Activated CD8-positive, alpha-beta memory T cell treated with anti-CD3 and anti-CD28 coated beads, Interleukin-2, amount 10 ng/mL, durations not matched to agents 7 days and 5 days (primary cell): ENCODE measurements around the gene CDKAL1. TPM values are rescaled to one million over a fixed set of nuclear protein-coding genes. Genes with fewer than 3 reads are reported as not detected.

Experiments
- ATAC-seq: fragments of 150-1000 bp; cut with Tn5 transposase; one replicate; pipeline ENCODE4 v1.10.0; 2021; ENCODE audit warnings: moderate library complexity
- CTCF ChIA-PET: fragments of 350-600 bp; sonication (Branson Sonifier 250); formaldehyde crosslinking; loops from one replicate; lab custom pipeline; 2021; ENCODE audit warnings: antibody characterized with exemption; lab: Charles Lee
- DNase-seq: peaks from one replicate; pipeline ENCODE4 v3.0.0-alpha.2; 2020
- H3K27ac Mint-ChIP-seq: one replicate; pipeline ENCODE4 v1.8.0; 2021; ENCODE audit warnings: mild to moderate bottlenecking, mixed read lengths
- H3K27me3 Mint-ChIP-seq: one replicate; pipeline ENCODE4 v1.8.0; 2021; ENCODE audit warnings: mixed read lengths
- H3K36me3 Mint-ChIP-seq: one replicate; pipeline ENCODE4 v1.8.0; 2021; ENCODE audit warnings: mild to moderate bottlenecking, mixed read lengths
- H3K4me1 Mint-ChIP-seq: one replicate; pipeline ENCODE4 v1.8.0; 2021; ENCODE audit warnings: mixed read lengths
- H3K4me3 Mint-ChIP-seq: one replicate; pipeline ENCODE4 v1.8.0; 2021; ENCODE audit warnings: mild to moderate bottlenecking, moderate library complexity, mixed read lengths
- H3K9me3 Mint-ChIP-seq: one replicate; pipeline ENCODE4 v1.8.0; 2022; ENCODE audit warnings: low read depth, mixed read lengths
- total RNA-seq, 2 experiments: library from RNA; stranded (reverse); gene quantifications; one replicate each; pipeline ENCODE4 v1.2.3, GENCODE V29; 2021

The CDKAL1 gene
- total RNA-seq, 2 experiments from 2014 or later = 27.9 to 30.0 TPM

DNA sequence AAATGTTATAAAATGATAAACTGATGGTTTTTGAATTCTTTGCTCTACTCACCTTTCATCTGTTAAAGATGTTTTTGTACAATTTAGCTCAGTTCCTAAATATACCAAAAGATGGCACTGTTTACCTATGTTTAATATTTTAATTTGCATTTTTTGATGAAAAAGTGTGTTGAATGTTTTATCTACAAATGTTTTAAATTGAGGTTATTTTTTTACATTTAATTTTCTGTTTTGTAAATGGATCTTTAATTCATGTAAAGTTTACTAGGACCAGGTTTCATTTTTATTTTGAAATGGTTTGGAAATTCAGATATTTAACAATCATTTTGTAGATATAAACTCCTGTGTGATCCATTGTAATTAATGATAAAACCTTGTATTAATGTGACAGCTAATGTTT, 30.0 kb downstream of the CDKAL1 start:
- no peaks in the 10 kb centered on the region for H3K27me3 Mint-ChIP-seq
- no peak overlapping the region for H3K27ac Mint-ChIP-seq
- H3K9me3 Mint-ChIP-seq = no peaks in the 10 kb centered on the region
- ATAC-seq (no peak), DNase-seq (no peak)
- no peak overlapping the region for H3K4me3 Mint-ChIP-seq
- H3K4me1 Mint-ChIP-seq = peaks cover 14% of the 10 kb centered on the region
- H3K36me3 Mint-ChIP-seq = peaks cover 8% of the 10 kb centered on the region
- CTCF ChIA-PET = interaction anchor here (0.7 to 6.4 kb wide), 11 partner anchors 9 to 1030 kb away, joined by 3 to 59 read pairs (median 3); partner anchors contain the start of gene SOX4

DNA sequence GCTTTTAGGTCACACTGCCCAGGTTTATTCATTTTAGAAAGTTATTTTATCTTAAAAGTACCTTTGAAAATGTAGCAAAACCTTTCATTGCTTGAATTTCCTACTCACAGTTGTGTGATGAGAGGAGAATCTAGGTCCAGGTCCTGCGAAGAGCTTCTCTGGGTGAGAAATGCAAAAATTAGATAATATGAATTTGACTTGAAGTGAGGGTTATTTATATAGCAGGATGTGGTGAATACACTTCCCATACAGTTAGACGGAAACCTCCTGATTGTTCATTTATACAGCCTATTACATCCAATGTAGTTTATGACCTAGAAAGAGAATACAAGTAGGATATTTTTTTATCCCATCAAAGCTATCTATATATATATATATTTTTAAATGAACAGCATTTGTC, 30.5 kb downstream of the CDKAL1 start:
- no peaks in the 10 kb centered on the region for H3K27me3 Mint-ChIP-seq
- DNase-seq (no peak), ATAC-seq (peak; percentile 57)
- peaks cover 11% of the 10 kb centered on the region for H3K36me3 Mint-ChIP-seq
- H3K4me1 Mint-ChIP-seq = peaks cover 14% of the 10 kb centered on the region
- H3K27ac Mint-ChIP-seq = no peak overlapping the region
- H3K4me3 Mint-ChIP-seq = no peak overlapping the region
- CTCF ChIA-PET = interaction anchor here (0.7 to 6.4 kb wide), 9 partner anchors 9 to 1029 kb away, joined by 3 to 59 read pairs (median 4); partner anchors contain the start of gene SOX4
- H3K9me3 Mint-ChIP-seq = no peaks in the 10 kb centered on the region

GRCh38 chr6:20565342-20565741, 31.1 kb downstream of the CDKAL1 start:
- Mint-ChIP-seq H3K4me1 (peaks cover 14% of the 10 kb centered on the region), H3K4me3 (no peak overlapping the region), H3K27me3 (no peaks in the 10 kb centered on the region), H3K27ac (no peak overlapping the region), H3K9me3 (no peaks in the 10 kb centered on the region), H3K36me3 (peaks cover 11% of the 10 kb centered on the region)
- CTCF ChIA-PET = interaction anchor here (2.9 to 6.4 kb wide), 2 partner anchors 1023 to 1028 kb away, joined by 17 to 59 read pairs; partner anchors contain the start of gene SOX4
- no peak for DNase-seq
- no peak for ATAC-seq

GRCh38 chr6:20566109-20566508, 31.9 kb downstream of the CDKAL1 start:
- H3K9me3 Mint-ChIP-seq = no peaks in the 10 kb centered on the region
- CTCF ChIA-PET = interaction anchor here (0.8 to 6.4 kb wide), 3 partner anchors 9 to 1022 kb away, joined by 3 to 59 read pairs (median 3); no protein-coding TSS in a partner anchor
- no peaks in the 10 kb centered on the region for H3K27me3 Mint-ChIP-seq
- no peak overlapping the region for H3K4me3 Mint-ChIP-seq
- no peak for ATAC-seq
- no peak overlapping the region for H3K27ac Mint-ChIP-seq
- peaks cover 12% of the 10 kb centered on the region for H3K36me3 Mint-ChIP-seq
- DNase-seq = no peak
- peaks cover 14% of the 10 kb centered on the region for H3K4me1 Mint-ChIP-seq

DNA sequence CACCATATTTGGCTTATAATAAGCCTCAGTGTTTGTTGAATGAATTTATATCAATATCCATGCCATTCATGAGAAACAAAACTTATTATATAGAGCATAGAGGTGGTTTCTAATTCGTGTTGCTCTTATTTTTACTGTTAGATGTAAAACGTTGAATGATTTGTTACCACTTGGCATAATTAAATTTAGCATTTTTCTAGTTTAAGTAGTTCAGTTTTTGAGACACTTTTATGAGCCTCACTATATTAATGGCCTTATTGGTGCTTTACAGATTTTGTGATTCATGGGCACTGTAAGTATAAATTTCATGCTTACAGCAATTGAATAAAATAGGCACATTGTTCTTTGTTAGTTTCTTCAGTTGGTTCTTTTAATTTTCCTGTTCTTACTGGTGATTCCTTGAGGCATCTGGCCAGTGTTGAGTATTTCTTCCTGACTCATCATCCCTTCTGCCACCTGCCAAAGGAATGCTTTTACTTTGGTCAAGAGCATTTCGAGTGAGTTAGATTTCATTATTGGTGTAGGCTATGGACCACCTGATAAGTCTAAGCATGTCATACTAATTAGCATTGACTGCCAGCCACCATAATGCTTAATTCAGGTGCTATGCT, 34.8 kb downstream of the CDKAL1 start:
- CTCF ChIA-PET = interaction anchor here (1.0 kb wide), 1 partner anchor 19 kb away, joined by 3 read pairs; no protein-coding TSS in a partner anchor
- Mint-ChIP-seq H3K27me3 (no peaks in the 10 kb centered on the region), H3K36me3 (peaks cover 13% of the 10 kb centered on the region), H3K4me1 (peaks cover 18% of the 10 kb centered on the region), H3K9me3 (no peaks in the 10 kb centered on the region), H3K27ac (no peak overlapping the region), H3K4me3 (no peak overlapping the region)
- no peak for ATAC-seq
- DNase-seq = no peak

GRCh38 chr6:20571261-20571660, 37.0 kb downstream of the CDKAL1 start:
- Mint-ChIP-seq H3K27me3 (no peaks in the 10 kb centered on the region), H3K27ac (no peak overlapping the region), H3K4me1 (peaks cover 4% of the 10 kb centered on the region), H3K4me3 (no peak overlapping the region), H3K36me3 (peaks cover 13% of the 10 kb centered on the region), H3K9me3 (no peaks in the 10 kb centered on the region)
- ATAC-seq (no peak), DNase-seq (no peak)
- CTCF ChIA-PET = no interaction called here

GRCh38 chr6:20572288-20572687, 38.0 kb downstream of the CDKAL1 start:
- ATAC-seq = no peak
- Mint-ChIP-seq H3K36me3 (peaks cover 19% of the 10 kb centered on the region), H3K9me3 (no peaks in the 10 kb centered on the region), H3K4me3 (no peak overlapping the region), H3K27ac (no peak overlapping the region), H3K4me1 (peaks cover 7% of the 10 kb centered on the region), H3K27me3 (no peaks in the 10 kb centered on the region)
- no peak for DNase-seq
- CTCF ChIA-PET = no interaction called here

GRCh38 chr6:20572940-20573339, 38.7 kb downstream of the CDKAL1 start:
- ATAC-seq (no peak), DNase-seq (no peak)
- no peak overlapping the region for H3K4me3 Mint-ChIP-seq
- H3K9me3 Mint-ChIP-seq = no peaks in the 10 kb centered on the region
- H3K27me3 Mint-ChIP-seq = no peaks in the 10 kb centered on the region
- H3K4me1 Mint-ChIP-seq = peaks cover 7% of the 10 kb centered on the region
- CTCF ChIA-PET = no interaction called here
- peaks cover 19% of the 10 kb centered on the region for H3K36me3 Mint-ChIP-seq
- H3K27ac Mint-ChIP-seq = no peak overlapping the region

DNA sequence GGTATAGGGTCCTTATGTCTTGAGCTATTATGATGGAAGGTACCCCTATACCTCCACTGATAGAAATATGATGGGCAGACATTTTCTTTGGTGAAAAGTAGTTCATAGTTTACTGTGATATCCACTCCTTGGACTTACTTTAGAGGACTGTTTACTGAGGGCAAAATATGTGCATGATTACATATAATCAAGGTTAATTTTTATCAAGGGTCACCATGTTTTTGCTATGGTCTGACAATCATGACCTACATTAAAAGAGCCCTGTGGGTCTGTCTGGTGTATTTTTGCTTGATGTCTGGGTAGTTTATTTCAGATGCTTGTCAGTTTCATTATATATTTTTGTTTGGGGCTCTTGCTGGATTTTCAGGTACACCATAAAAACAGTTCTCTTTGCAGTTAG, 40.1 kb downstream of the CDKAL1 start:
- ATAC-seq (no peak), DNase-seq (no peak)
- CTCF ChIA-PET = interaction anchor here (0.8 kb wide), 1 partner anchor 10 kb away, joined by 3 read pairs; no protein-coding TSS in a partner anchor
- H3K9me3 Mint-ChIP-seq = no peaks in the 10 kb centered on the region
- peaks cover 7% of the 10 kb centered on the region for H3K4me1 Mint-ChIP-seq
- no peaks in the 10 kb centered on the region for H3K27me3 Mint-ChIP-seq
- H3K36me3 Mint-ChIP-seq = peaks cover 19% of the 10 kb centered on the region
- H3K4me3 Mint-ChIP-seq = no peak overlapping the region
- H3K27ac Mint-ChIP-seq = no peak overlapping the region

DNA sequence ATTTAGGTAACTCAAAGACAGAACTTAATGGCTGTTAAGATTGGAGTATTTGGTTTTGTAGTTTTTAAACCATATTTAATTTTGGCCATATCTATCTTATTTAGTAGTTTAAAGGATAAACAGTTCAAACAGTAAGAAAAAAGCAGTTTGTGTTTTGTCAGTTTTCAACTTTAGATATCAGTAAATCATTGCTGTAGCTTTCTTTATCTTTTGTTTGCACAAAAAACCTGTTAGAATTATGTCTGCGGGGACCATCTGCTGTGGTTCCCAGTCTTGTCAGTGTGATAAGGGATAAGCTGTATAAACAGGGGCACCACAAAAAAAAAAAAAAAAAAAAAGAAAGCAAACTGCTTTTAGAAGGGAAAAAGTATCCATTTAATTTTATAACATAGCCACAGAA, 40.9 kb downstream of the CDKAL1 start:
- Mint-ChIP-seq H3K27me3 (no peaks in the 10 kb centered on the region), H3K4me1 (peaks cover 7% of the 10 kb centered on the region), H3K27ac (no peak overlapping the region), H3K9me3 (no peaks in the 10 kb centered on the region), H3K4me3 (no peak overlapping the region), H3K36me3 (peaks cover 21% of the 10 kb centered on the region)
- ATAC-seq (no peak), DNase-seq (no peak)
- CTCF ChIA-PET = interaction anchor here (1.4 kb wide), 1 partner anchor 9 kb away, joined by 3 read pairs; no protein-coding TSS in a partner anchor

DNA sequence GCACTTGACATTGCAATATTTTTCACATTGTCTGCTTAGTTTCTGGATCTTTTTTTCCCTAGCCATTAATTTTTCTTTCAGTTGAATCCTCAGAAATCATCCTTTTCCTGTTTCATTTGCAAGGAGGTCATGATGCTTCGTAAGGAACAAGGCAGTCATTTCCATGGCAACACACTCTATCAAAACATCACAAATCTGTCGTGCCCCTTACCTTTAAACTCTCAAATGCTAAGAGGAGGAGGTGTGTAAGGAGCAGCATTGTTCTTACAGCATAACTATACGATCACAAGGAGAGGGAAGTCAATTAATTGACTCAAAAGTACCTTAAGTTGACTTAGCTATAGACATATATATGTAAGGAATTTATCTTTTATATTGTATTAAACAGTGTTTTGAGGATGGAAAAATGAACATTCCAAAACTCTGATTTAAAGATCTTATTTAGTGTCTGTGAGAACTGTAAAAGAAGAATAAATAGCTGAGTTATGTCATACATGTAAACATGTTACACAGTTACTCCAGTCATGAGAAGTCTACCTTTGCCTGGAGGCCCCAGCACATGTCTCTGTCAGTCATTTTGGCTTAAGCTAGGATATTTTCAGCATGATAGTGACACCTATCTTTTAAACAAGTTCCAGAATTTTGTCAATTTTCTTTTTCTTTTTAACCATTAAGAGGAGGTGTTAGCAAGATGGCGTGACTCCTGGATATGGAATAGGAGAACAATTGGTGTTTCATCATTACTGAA, 41.6 kb downstream of the CDKAL1 start:
- CTCF ChIA-PET = interaction anchor here (1.4 kb wide), 1 partner anchor 9 kb away, joined by 3 read pairs; no protein-coding TSS in a partner anchor
- no peak overlapping the region for H3K27ac Mint-ChIP-seq
- H3K9me3 Mint-ChIP-seq = no peaks in the 10 kb centered on the region
- ATAC-seq (no peak), DNase-seq (no peak)
- peaks cover 23% of the 10 kb centered on the region for H3K36me3 Mint-ChIP-seq
- H3K27me3 Mint-ChIP-seq = no peaks in the 10 kb centered on the region
- no peak overlapping the region for H3K4me3 Mint-ChIP-seq
- peaks cover 7% of the 10 kb centered on the region for H3K4me1 Mint-ChIP-seq

DNA sequence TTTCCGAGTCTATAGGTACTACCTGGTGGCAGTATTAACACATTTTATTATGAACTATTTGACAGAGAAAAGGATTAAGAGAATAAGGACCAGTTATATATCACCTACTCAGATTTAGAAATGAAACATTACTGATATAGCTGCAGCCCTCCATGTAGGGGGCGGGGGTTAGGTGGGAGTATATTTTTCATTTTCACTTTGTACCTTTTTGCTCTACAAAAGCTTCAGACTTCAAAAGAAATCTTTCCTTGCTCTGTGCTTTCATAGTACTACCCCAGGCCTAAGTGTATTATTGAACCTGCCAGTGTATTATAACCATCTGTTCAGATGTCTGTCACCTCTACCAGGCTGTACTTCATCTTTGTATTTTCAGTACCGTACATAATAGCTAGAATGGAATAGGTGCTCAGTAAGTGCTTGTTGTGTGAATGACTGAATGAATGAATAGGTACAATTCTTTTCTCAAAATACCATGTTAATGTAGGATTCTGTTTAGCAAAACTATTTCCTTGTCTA, 43.0 kb downstream of the CDKAL1 start:
- H3K27me3 Mint-ChIP-seq = no peaks in the 10 kb centered on the region
- H3K9me3 Mint-ChIP-seq = no peaks in the 10 kb centered on the region
- ATAC-seq = no peak
- no peak overlapping the region for H3K4me3 Mint-ChIP-seq
- no peak for DNase-seq
- peaks cover 8% of the 10 kb centered on the region for H3K4me1 Mint-ChIP-seq
- no peak overlapping the region for H3K27ac Mint-ChIP-seq
- CTCF ChIA-PET = interaction anchor here (0.8 kb wide), 1 partner anchor 1011 kb away, joined by 5 read pairs; no protein-coding TSS in a partner anchor
- peaks cover 25% of the 10 kb centered on the region for H3K36me3 Mint-ChIP-seq

DNA sequence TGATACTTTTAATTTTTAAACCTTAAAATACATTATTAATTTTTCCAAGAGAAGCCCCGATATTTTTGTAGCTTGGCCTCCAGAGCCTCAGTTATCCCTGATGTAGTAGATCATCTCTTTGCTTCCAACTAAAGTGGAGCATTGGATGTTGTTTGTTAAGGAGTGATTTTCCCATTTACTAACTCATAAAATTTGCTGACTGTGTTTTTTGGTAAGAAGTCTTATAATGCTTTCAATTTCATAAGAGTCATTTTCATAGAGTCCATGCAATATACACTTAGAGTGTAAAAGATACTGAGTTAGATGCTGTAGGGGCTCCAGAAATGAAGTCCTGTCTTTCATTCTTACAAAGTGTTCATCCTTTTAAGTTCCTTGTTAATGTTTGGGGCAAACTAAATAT, 46.8 kb downstream of the CDKAL1 start:
- Mint-ChIP-seq H3K36me3 (peaks cover 42% of the 10 kb centered on the region), H3K27ac (no peak overlapping the region), H3K4me3 (no peak overlapping the region), H3K9me3 (no peaks in the 10 kb centered on the region), H3K27me3 (no peaks in the 10 kb centered on the region), H3K4me1 (peaks cover 14% of the 10 kb centered on the region)
- DNase-seq = no peak
- ATAC-seq = no peak
- CTCF ChIA-PET = interaction anchor here (1.6 kb wide), 1 partner anchor 1008 kb away, joined by 3 read pairs; no protein-coding TSS in a partner anchor
